ENCODE results near the gene GREB1. TPM values are rescaled to one million over a fixed set of nuclear protein-coding genes. Genes with fewer than 3 reads are reported as not detected.

The GREB1 gene
- polyA plus RNA-seq, 1 donor from 2014 or later, result 17.2 TPM

- Histone ChIP-seq H3K27me3 (ENCODE audit: insufficient read depth, low read depth, low read length) (no peaks in the 10 kb centered on the region), H2AFZ (ENCODE audit: low read depth, low read length) (no peak overlapping the region), H3K27ac (ENCODE audit: low read length) (no peak overlapping the region), H3K4me3 (ENCODE audit: low read length) (no peak overlapping the region), H3K36me3 (ENCODE audit: insufficient read depth, low read length) (peaks cover 4% of the 10 kb centered on the region), H3K4me2 (ENCODE audit: low read length) (no peak overlapping the region), H4K20me1 (ENCODE audit: insufficient read depth) (no peaks in the 10 kb centered on the region), H3K9me2 (ENCODE audit: insufficient read depth, low read length) (no peaks in the 10 kb centered on the region), H3K79me2 (replicated peaks; ENCODE audit: insufficient read depth, low read length) (no peaks in the 10 kb centered on the region), H3F3A (ENCODE audit: insufficient read depth, low read length, poor library complexity, severe bottlenecking) (no peaks in the 10 kb centered on the region), H3K9me3 (ENCODE audit: low read length) (no peaks in the 10 kb centered on the region), H3K9ac (ENCODE audit: low read length) (no peak overlapping the region)
- TF ChIP-seq EP300 (conservative IDR thresholded peaks at IDR 0.05; ENCODE audit: poor library complexity, severe bottlenecking), result no peak
- no peak for TF ChIP-seq MXI1 (conservative IDR thresholded peaks at IDR 0.05; ENCODE audit: poor library complexity, severe bottlenecking)
- no peak for TF ChIP-seq POLR2AphosphoS5 (IDR thresholded peaks at IDR 0.05)
- no peak for TF ChIP-seq SMC3 (conservative IDR thresholded peaks at IDR 0.05; ENCODE audit: poor library complexity)
- no peak for TF ChIP-seq REST (IDR thresholded peaks at IDR 0.05; ENCODE audit: borderline replicate concordance)
- no peak for TF ChIP-seq EZH2 (IDR thresholded peaks at IDR 0.05; ENCODE audit: borderline replicate concordance, insufficient read depth, low read length, poor library complexity, severe bottlenecking)
- TF ChIP-seq RAD21 (conservative IDR thresholded peaks at IDR 0.05), result no peak
- no peak for TF ChIP-seq TAF1 (IDR thresholded peaks at IDR 0.05; ENCODE audit: low read depth)
- no peak for TF ChIP-seq CTCF (IDR thresholded peaks at IDR 0.05; ENCODE audit: poor library complexity, severe bottlenecking)
These were observed 109.1 kb downstream of the GREB1 start for GRCh38 chr2:11642972-11643371.

GRCh38 chr2:11644293-11644692, 110.4 kb downstream of the GREB1 start:
- Histone ChIP-seq H3K36me3 (ENCODE audit: insufficient read depth, low read length) (peaks cover 4% of the 10 kb centered on the region), H3K9me2 (ENCODE audit: insufficient read depth, low read length) (no peaks in the 10 kb centered on the region), H3K79me2 (replicated peaks; ENCODE audit: insufficient read depth, low read length) (no peaks in the 10 kb centered on the region), H3K27me3 (ENCODE audit: insufficient read depth, low read depth, low read length) (no peaks in the 10 kb centered on the region), H4K20me1 (ENCODE audit: insufficient read depth) (no peaks in the 10 kb centered on the region), H3K4me2 (ENCODE audit: low read length) (no peak overlapping the region), H3K9me3 (ENCODE audit: low read length) (no peaks in the 10 kb centered on the region), H3K4me3 (ENCODE audit: low read length) (no peak overlapping the region), H3K27ac (ENCODE audit: low read length) (no peak overlapping the region), H3F3A (ENCODE audit: insufficient read depth, low read length, poor library complexity, severe bottlenecking) (no peaks in the 10 kb centered on the region), H2AFZ (ENCODE audit: low read depth, low read length) (no peak overlapping the region), H3K9ac (ENCODE audit: low read length) (no peak overlapping the region)
- TF ChIP-seq SMC3 (conservative IDR thresholded peaks at IDR 0.05; ENCODE audit: poor library complexity) (no peak), CTCF (IDR thresholded peaks at IDR 0.05; ENCODE audit: poor library complexity, severe bottlenecking) (no peak), EP300 (conservative IDR thresholded peaks at IDR 0.05; ENCODE audit: poor library complexity, severe bottlenecking) (no peak), MXI1 (conservative IDR thresholded peaks at IDR 0.05; ENCODE audit: poor library complexity, severe bottlenecking) (no peak), TAF1 (IDR thresholded peaks at IDR 0.05; ENCODE audit: low read depth) (no peak), RAD21 (conservative IDR thresholded peaks at IDR 0.05) (no peak), POLR2AphosphoS5 (IDR thresholded peaks at IDR 0.05) (no peak), REST (IDR thresholded peaks at IDR 0.05; ENCODE audit: borderline replicate concordance) (no peak), EZH2 (IDR thresholded peaks at IDR 0.05; ENCODE audit: borderline replicate concordance, insufficient read depth, low read length, poor library complexity, severe bottlenecking) (no peak)

Measured in neural cell (in vitro differentiated cells).